ENCODE data around the gene HDDC3.
"Not testable (repeated sequence)": the region's sequence is repeated elsewhere in the genome, so short reads cannot be mapped to it uniquely, and the experiment has no call there.

HDDC3 gene

GRCh38 chr15:90909976-90910375 lies 22.4 kb downstream of the HDDC3 start:
- DNase-seq (ENCODE audit: low spot score): no peak

GRCh38 chr15:90909449-90909848 lies 22.9 kb downstream of the HDDC3 start:
- not testable (repeated sequence) for DNase-seq (ENCODE audit: low spot score)

- no peak for DNase-seq (ENCODE audit: low spot score)
These were observed 24.4 kb downstream of the HDDC3 start for GRCh38 chr15:90907838-90908507.

- no peak for DNase-seq (ENCODE audit: low spot score)
These were observed 25.2 kb downstream of the HDDC3 start for GRCh38 chr15:90907051-90907660.

GRCh38 chr15:90906181-90906849 lies 26.0 kb downstream of the HDDC3 start:
- DNase-seq (ENCODE audit: low spot score): no peak

- DNase-seq (ENCODE audit: low spot score): no peak
These were observed 26.8 kb downstream of the HDDC3 start for GRCh38 chr15:90905306-90906180.

GRCh38 chr15:90904746-90905145 lies 27.6 kb downstream of the HDDC3 start:
- DNase-seq (ENCODE audit: low spot score): no peak

GRCh38 chr15:90903733-90904536 lies 28.4 kb downstream of the HDDC3 start:
- DNase-seq (ENCODE audit: low spot score): no peak

GRCh38 chr15:90902840-90903732 lies 29.3 kb downstream of the HDDC3 start, which contains the start of gene MAN2A2:
MAN2A2 (plus strand) TSS chr15:90903302; CDS start chr15:90904208, 906 bp downstream.
- DNase-seq (ENCODE audit: low spot score): peak; percentile 80

- DNase-seq (ENCODE audit: low spot score): peak; percentile 78
These were observed 30.1 kb downstream of the HDDC3 start for GRCh38 chr15:90902040-90902839.

- DNase-seq (ENCODE audit: low spot score): no peak
These were observed 30.9 kb downstream of the HDDC3 start for GRCh38 chr15:90901175-90902039.

GRCh38 chr15:90897131-90897655 lies 35.2 kb downstream of the HDDC3 start:
- DNase-seq (ENCODE audit: low spot score): not testable (repeated sequence)

- DNase-seq (ENCODE audit: low spot score): no peak
These were observed 36.7 kb downstream of the HDDC3 start for GRCh38 chr15:90895571-90896117.

GRCh38 chr15:90893175-90894090 lies 38.9 kb downstream of the HDDC3 start:
- no peak for DNase-seq (ENCODE audit: low spot score)

GRCh38 chr15:90892498-90893174 lies 39.7 kb downstream of the HDDC3 start:
- DNase-seq (ENCODE audit: low spot score): no peak

- no peak for DNase-seq (ENCODE audit: low spot score)
These were observed 40.3 kb downstream of the HDDC3 start for GRCh38 chr15:90892023-90892422.

All from activated CD4-positive, alpha-beta T cell treated with anti-CD3 and anti-CD28 coated beads, Interleukin-2, Interleukin-4, amounts not matched to agents 100 ng/mL and 50 ng/mL, durations not matched to agents 16 hours and 8 hours (primary cell).